WERI-Rb-1 (cell line): ENCODE results near the gene ASB8.

ENCODE experiments used
- DNase-seq: peaks from one replicate; pipeline ENCODE4 v3.0.0-alpha.2; 2020
- H3K27ac ChIP-seq: fragments of 250-450 bp; sonication (Bioruptor Pico); 2 replicates; pipeline ENCODE4 v1.5.1; 2020; ENCODE audit warnings: mild to moderate bottlenecking, moderate library complexity
- H3K27me3 ChIP-seq: fragments of 250-450 bp; sonication (Bioruptor Pico); 2 replicates; pipeline ENCODE4 v1.5.1; 2021; ENCODE audit warnings: mild to moderate bottlenecking, low read depth, moderate library complexity; ENCODE audit not compliant: insufficient read depth, severe bottlenecking
- H3K36me3 ChIP-seq: fragments of 250-450 bp; sonication (Bioruptor Pico); 2 replicates; pipeline ENCODE4 v1.5.1; 2020; ENCODE audit warnings: mild to moderate bottlenecking, moderate library complexity
- H3K4me3 ChIP-seq: 2 replicates; pipeline ENCODE4 v1.5.1; 2011; ENCODE audit warnings: low read depth, mild to moderate bottlenecking, control low read depth, low read length
- H3K9me3 ChIP-seq: fragments of 250-450 bp; sonication (Bioruptor Pico); 2 replicates; pipeline ENCODE4 v1.5.1; 2021; ENCODE audit warnings: mild to moderate bottlenecking, moderate library complexity; ENCODE audit not compliant: severe bottlenecking
- CTCF ChIP-seq: IDR thresholded peaks from 2 replicates; pipeline ENCODE4 v1.5.1; 2011; ENCODE audit warnings: low read depth, mild to moderate bottlenecking, control low read depth, inconsistent platforms, low read length

ASB8 gene

GRCh38 chr12:48157018-48157888, at the start of gene ASB8:
Gene ASB8 (minus strand): TSS chr12:48157515. CDS start chr12:48153496, 4,019 bp downstream.
- Histone ChIP-seq H3K9me3 (no peaks in the 10 kb centered on the region), H3K27me3 (no peaks in the 10 kb centered on the region), H3K36me3 (peaks cover 17% of the 10 kb centered on the region), H3K4me3 (peak within 1 kb of the TSS; percentile 100), H3K27ac (peak within 1 kb of the TSS; percentile 95)
- peak; percentile 99 for DNase-seq
- peak; percentile 42; the same call in 1 of the 2 replicates for TF ChIP-seq CTCF

- no peak for TF ChIP-seq CTCF
- Histone ChIP-seq H3K9me3 (peaks cover 6% of the 10 kb centered on the region), H3K27ac (no peak within 1 kb of the TSS), H3K36me3 (no peaks in the 10 kb centered on the region), H3K27me3 (peaks cover 36% of the 10 kb centered on the region), H3K4me3 (no peak within 1 kb of the TSS)
- DNase-seq, result no peak
These were observed 45.9 kb upstream of the ASB8 start, which contains the start of gene OR10AD1 for GRCh38 chr12:48203192-48203591. Gene OR10AD1 (minus strand): TSS chr12:48203292. CDS start chr12:48203292, 0 bp downstream.

GRCh38 chr12:48202766-48203165, 45.5 kb upstream of the ASB8 start:
- no peak for DNase-seq
- no peak for TF ChIP-seq CTCF
- Histone ChIP-seq H3K4me3 (no peak overlapping the region), H3K27ac (no peak overlapping the region), H3K27me3 (peaks cover 40% of the 10 kb centered on the region), H3K36me3 (no peaks in the 10 kb centered on the region), H3K9me3 (peaks cover 3% of the 10 kb centered on the region)

GRCh38 chr12:48201516-48201915, 44.2 kb upstream of the ASB8 start:
- no peak for TF ChIP-seq CTCF
- no peaks in the 10 kb centered on the region for H3K9me3 ChIP-seq
- H3K27ac ChIP-seq, result no peak overlapping the region
- H3K4me3 ChIP-seq, result no peak overlapping the region
- H3K27me3 ChIP-seq, result peaks cover 44% of the 10 kb centered on the region
- no peak for DNase-seq
- H3K36me3 ChIP-seq, result no peaks in the 10 kb centered on the region

GRCh38 chr12:48201091-48201490, 43.8 kb upstream of the ASB8 start:
- H3K27ac ChIP-seq, result no peak overlapping the region
- DNase-seq, result no peak
- no peak overlapping the region for H3K4me3 ChIP-seq
- no peaks in the 10 kb centered on the region for H3K36me3 ChIP-seq
- no peak for TF ChIP-seq CTCF
- H3K9me3 ChIP-seq, result no peaks in the 10 kb centered on the region
- H3K27me3 ChIP-seq, result peaks cover 44% of the 10 kb centered on the region
